GM18526 (cell line): ENCODE measurements around the gene ESPL1.

Source experiments
- POLR2A ChIP-seq: IDR thresholded peaks from 3 replicates; pipeline ENCODE4 v1.6.1; 2011; ENCODE audit not compliant: insufficient read length; ENCODE audit errors: extremely low read depth

The ESPL1 gene

DNA sequence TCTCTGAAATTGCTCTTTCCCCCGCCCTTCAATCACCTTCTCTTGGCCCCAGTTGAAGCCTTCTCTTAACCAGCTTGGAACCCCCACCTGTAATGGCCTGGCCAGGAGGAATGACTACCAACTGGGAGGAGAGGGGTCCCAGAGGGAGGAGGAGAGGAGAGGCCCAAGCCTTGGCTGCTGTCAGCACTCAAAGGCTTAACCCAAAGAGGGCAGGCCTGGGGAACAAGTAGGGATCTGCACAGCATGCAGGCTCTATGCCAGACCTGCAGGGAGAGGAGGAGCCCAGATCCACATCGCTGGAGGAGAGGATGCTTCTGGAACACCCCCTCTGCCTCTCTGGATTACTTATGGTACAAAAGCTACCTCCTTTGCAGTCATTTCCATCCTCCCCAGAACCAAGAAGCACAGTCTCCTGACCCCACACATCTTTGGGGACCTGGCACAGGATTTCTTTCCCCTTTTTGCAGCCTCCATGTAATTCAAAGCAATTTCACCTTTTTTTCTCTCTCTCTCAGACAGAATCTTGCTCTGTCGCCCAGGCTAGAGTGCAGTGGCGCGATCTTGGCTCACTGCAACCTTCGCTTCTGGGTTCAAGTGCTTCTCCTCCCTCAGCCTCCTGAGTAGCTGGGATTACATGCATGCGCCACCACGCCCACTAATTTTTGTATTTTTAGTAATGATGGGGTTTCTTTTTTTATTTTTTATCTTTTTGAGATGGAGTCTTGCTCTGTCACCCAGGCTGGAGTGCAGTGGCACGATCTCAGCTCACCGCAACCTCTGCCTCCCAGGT, 42.3 kb upstream of the ESPL1 start:
- TF ChIP-seq POLR2A: no peak

DNA sequence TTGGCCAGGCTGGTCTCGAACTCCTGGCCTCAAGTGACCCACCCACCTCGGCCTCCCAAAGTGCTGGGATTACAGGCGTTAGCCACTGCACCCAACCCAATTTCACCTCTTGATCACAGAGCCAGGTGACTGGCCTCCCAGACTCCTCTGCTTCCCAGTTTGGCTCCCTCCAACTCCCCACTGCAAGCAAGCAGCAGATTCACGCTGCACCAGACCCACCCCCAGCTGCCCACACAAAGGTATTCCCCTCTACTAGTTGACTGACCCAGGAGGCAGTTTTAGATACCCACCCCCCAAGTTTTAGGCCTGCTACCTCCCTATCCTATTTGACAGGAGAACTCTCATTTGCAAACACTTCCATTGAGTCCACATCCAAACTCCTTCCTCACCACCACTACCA, 41.3 kb upstream of the ESPL1 start:
- TF ChIP-seq POLR2A: no peak

DNA sequence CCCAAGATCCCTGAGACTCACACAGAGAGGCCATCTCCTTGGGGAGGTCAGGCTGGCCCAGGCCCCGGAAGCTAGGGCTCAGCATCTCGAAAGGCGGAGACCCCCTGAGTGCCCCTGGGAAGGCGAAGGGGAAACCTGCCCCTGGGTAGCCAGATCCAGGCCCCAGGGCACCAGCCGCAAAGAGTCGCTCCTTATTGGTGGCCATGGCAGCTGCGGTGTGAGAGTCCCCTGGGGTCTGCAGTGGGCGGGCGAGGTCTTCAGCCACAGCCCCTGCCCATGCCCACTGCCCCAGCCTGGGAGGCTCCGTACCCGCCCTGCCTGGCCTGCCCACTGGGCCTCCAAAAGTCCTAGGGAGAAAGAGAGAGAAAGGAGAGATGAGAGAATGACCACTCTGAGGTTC, 40.8 kb upstream of the ESPL1 start:
- no peak for TF ChIP-seq POLR2A

DNA sequence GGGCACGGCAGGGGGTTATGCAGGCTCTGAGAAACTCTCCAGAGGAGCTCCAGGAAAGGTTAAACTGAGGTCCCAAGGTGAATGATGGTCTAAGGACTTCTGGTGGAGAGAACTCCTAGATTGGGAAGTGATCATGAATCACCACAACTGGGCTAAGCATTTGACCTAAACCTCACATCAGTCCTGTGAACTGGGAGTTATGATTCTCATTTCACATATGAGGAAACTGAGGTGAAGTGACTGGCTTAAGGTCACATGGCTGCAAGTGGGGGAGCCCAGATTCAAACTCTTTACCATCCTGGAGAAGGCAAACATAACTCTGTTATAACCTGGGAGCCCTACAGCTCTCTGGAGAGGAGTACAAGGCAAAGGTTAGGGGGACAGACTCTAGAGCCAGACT, 40.3 kb upstream of the ESPL1 start:
- TF ChIP-seq POLR2A: no peak

DNA sequence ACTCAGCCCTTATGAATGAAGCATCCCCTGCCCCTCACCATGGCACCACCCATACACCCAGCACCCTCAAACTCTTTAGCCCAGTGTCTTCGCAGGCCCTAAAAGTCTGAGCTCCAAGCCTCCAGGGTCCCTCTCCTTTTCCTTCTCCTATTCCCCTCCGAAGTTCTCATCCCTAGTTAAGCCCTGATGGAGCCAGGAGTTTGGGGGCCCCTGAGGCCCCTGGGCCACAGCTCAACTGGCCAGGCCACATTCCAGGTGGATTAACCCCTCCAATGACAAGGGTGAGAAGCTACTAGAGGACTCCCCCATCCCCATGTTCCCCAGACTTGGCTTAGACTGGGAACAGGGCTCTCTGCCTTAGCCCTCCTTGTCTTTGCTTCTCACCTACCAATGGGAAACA, 38.6 kb upstream of the ESPL1 start:
- no peak for TF ChIP-seq POLR2A

DNA sequence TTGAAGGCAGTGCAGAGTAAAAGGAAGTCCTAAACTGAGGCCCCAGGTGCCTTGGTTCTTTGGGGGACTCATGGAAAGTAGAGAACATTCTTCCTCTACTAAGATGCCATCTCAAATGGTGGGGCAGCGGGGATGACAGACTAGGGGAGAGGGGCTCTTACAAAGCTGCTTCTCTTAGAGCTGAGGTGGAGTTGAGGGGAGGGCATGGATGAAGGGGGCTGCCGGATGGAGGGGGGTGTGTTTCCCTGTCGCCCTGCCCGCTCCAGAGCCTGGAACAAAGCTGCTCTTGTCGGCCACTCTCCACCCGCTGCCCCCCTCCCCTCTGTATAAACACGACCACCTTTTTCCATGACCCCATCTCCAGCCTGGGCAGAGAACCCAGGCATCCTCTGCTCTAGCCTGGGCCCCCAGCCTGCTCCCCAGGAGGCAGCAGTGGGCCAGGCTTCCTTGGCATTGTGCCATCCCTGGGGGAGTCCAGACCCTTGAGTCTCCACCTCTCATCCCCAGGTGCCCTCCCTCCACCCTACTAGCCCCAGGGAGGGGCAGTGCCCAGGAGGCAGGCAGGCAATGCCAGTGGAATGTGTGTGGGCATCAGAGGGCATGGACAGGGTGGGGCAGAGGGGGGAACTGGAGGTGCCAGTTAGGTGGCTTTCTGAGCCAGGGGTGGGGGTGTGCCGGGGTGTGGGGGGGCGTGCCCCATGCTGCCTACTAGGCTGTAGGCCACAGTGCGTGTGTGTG, 37.8 kb upstream of the ESPL1 start:
- TF ChIP-seq POLR2A: no peak

DNA sequence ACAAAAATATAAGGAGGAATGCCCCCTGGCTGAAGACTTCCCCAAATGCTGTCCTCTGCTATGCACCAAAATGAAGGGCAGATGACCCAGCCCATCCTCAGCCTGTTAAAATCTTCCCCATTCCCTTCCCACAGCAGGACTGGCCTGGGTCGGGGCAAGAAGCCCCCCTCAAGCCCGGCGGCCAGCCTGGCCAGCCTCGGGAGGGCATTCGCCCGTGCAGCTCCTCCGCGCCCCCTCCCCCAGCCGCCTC, 36.5 kb upstream of the ESPL1 start:
- no peak for TF ChIP-seq POLR2A

DNA sequence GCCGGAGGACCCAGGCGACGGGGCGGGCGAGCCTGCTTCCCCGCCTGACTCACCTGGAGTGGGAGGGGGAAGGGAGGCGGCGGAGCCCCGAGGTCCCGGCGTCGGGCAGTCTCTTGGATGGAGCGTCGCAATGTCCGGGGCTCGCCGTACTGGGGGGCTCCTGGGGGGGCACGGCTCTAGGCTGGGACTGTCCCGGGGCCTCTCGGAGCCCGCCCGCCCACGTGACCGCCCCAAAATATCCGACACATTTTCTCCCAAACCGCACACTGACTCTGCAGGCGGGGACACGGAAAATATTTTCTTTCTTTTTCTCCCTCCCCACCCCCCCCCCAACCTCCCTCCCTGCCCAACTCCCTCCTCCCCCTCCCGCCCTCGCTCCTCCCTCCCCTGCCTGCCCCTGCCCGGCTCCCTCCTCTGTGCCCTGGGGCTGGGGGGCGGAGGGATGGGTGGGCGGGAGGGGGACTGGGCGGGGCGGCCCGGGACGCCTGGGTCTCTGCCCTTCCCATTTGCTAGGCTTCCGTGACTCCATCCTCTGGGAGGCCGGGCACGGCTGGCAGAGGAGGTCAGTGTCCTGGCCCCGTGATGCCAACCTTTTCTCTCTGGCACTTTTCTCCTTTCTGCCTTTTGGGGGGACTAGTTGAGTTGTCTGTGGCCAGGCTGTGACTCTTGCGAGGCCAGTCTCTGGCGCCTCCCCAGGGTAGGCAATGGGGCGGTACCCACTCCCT, 36.0 kb upstream of the ESPL1 start, which contains the start of gene RARG:
TSS of gene RARG (minus strand) at position 289 of the 725 bp plus-strand sequence. CDS start 4,664 bp downstream, outside the sequence.
- TF ChIP-seq POLR2A: no peak

DNA sequence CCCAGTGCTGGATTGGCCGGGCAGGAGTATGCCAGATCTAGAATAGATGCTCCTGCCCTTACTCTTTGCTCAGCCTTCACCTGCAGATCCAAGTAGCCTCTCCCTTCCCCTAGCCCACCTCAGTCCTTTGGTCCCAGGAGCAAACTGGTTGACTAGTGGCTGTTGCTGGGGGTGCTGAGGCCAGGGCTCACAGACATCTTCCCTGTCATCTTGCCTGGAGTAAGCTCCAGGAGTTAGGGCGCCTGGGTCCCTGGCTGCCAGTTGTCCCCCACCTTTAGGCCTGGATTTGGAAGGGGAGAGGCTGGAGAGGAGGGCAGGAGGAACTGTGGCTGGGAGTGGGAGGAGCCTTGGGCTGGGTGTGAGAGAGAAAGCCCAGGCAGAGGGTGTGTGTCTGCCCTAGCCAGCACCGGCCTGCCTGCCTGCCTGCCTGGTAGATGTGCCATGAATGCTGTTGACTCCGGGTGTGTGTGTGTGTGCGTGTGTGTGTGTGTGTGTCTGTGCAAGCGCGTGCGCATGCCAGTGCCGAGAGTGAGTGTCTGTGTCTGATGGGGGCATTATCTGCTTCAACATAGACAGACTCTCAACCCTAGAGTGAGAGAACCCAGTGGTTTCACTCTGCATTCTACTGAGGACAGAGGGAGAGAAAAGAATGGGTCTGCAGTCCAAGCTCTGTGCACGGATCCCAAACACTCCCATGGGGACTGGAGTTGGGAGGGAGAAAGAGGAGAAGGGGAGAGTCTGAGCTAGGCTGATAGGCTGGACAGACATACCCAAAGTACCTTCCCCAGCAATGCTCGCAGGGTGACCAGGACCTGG, 35.2 kb upstream of the ESPL1 start:
- no peak for TF ChIP-seq POLR2A

DNA sequence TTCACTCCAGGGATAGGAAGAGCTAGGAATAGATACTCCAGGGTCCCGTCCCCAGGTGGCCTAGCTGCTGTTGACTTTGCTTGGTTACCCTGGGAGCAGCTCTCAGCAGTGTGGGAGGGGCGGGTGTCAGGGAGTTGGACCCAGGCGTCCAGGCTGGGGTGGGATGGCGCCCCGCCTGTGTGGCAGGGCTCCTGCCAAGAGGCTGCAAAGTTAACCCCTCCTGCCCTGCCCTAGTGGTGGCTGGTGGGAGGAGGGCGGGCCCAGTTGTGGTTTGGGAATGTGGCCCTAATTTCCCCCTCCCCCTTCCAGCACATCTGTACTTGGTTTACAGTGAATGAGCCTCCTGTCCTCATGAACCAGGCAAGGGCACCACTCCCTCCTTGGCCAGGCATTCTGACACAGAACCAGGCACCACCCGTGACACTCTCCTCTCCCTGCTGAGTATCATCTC, 34.4 kb upstream of the ESPL1 start:
- TF ChIP-seq POLR2A: no peak

DNA sequence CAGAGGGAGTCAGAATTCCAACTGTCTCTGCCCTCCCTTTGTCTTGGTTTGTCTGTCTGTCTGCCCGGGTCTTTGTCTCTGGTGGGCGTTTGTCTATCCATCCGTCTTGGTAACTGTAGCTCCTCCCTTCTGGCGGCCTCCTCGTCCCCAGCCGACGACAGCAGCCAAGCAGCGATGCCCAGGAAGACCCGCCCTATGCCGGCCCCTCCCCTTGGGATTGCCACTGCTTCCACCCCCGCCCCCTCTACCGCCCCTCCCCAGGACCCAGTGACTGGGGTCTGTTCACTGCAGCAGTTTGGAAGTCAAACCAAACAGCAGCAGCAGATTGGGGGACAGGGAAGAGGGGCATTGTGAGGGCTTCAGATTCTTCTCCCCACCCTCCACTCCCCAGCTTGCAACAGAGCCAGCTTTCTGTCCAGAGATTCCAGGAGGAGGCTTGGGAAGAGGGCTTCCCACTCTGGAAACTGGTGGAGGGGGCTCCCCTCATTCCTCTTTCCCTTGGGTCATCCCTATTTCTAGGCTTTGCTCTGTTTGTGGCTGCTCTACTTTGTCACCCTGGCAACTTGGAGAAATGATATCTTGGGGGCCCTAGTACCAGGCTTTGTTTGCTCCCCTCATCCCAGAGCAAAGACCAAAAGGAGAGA, 33.7 kb upstream of the ESPL1 start:
- no peak for TF ChIP-seq POLR2A

DNA sequence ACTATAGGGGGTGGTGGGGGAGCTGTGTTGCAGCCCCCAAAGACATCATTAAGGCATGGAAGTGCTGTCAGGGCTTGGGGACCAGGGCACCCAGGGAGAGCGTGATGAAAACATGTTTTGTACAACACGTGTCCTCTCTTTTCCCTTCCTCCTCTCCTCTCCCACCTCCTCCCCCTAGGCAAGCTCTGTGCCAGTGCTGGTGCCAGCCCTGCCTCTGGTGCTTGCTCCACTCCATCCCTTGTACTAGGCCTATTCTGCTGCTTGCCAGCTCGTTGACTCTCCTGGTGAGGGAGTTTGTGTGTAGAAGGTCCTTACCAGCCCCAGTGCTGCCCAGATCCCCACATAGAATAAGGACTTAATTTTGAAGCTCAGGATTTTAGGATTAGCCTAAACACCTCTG, 32.9 kb upstream of the ESPL1 start:
- TF ChIP-seq POLR2A: no peak

DNA sequence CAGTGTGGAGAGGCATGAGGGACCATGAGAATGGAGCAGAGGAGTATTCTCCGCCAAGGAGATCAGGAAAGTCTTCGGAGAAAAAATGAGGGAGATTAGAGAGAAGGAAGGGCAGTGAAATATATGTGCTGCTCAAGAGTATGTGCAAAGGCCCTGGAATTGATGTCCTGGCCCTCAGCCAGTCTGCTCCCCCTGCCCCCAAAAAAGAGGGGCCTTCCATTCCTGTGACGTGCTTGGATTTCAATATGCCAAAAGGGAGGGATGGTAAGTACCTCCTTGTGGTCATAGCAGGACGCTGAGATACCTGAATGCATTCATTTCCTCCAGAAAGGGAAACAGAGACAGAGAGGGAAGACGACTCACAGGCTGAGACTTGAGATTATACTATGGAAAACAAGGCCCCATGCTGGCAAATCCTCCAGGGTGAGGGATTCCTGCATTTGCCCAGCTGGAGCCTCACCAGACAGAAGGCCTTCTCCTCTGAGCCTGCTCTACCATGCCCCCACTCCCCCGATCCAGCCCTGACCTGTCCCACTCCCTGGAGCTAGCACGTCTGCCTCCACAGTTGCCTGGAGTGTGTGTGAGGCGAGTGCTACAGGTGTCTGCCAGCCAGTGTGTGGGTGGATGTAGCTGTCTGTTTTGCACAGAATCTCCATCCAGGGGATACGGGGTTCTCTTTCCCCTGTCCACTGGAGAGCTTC, 32.2 kb upstream of the ESPL1 start:
- no peak for TF ChIP-seq POLR2A

DNA sequence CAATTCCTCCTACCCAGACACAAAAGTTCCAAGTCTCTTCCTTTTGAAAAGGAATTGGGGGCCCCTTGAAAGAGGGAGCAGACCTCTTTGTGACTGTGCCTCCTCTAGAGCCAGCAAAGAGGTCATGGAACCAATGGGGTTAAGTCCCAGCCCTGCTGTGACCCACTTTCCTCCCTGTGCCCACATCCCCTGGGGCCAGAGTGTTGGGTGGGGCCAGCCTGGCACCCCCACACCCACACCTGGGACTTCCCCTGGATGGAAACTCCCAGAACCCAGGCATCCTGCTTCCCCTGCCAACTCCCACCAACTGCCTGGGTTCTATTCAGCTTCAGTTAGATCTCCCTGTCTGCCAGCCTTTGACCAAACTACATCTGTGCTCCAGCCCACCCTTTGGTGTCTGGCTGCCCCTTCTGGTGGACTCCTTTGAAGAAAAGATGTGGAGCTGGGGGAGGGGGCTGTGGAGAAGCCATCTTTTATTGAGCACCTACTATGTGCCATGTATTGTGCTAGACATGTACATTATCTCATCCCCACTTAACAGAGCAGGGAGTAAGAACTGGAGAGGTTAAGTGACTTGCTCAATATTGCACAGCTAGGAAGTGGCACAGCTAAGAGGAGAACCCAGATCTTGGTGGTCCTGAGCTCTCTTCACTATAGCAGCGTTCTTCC, 31.5 kb upstream of the ESPL1 start:
- TF ChIP-seq POLR2A: no peak
